K562 (cell line): Measurements from ENCODE around the gene STEAP3. TPM values are rescaled to one million over a fixed set of nuclear protein-coding genes. Genes with fewer than 3 reads are reported as not detected.

ENCODE experiments used
- ATAC-seq: fragments of 200-7000 bp; cut with Tn5 transposase; 3 replicates; pipeline ENCODE4 v1.9.1; 2020; ENCODE audit warnings: moderate library complexity
- BruUV-seq: library from RNA; stranded (reverse); fragments of 400-500 nt; replicated peaks from 2 replicates; lab custom pipeline; 2021; lab: Mats Ljungman, UMichigan
- CTCF ChIA-PET: fragments of 300-600 bp; formaldehyde crosslinking; extraction: SDS; loops from one replicate; lab custom pipeline; 2021; ENCODE audit warnings: low intra/inter-chr PET ratio; lab: Yijun Ruan, JAX
- POLR2A ChIA-PET: fragments of 300-600, 350-650 bp; sonication (Branson Sonifier 250); formaldehyde crosslinking; extraction: SDS; loops from one replicate; lab custom pipeline; 2021; ENCODE audit warnings: antibody characterized with exemption, inconsistent platforms; lab: Yijun Ruan, JAX
- DNase-seq, 4 experiments: peaks; one replicate each; pipeline versions ENCODE4 v3.0.0 to v3.0.0-alpha.2; 2011 to 2018; ENCODE audit warnings: low spot score in 3 of 4, mixed read lengths in 3 of 4; ENCODE audit errors: extremely low read depth in 1 of 4
- FAIRE-seq: peaks from 2 replicates; lab custom pipeline; 2011; peaks lifted over from hg19 to GRCh38; lab: Jason Lieb, UNC
- H2AFZ ChIP-seq: 2 replicates; pipeline ENCODE4 v1.6.0; 2011; ENCODE audit warnings: low read depth, low read length, control low read depth, inconsistent platforms
- H3K27ac ChIP-seq: fragments of 200-600 bp; 3 replicates; pipeline ENCODE4 v1.8.0; 2011; ENCODE audit warnings: low read depth, mild to moderate bottlenecking, control low read depth, inconsistent platforms, low read length, moderate library complexity, mixed read lengths; ENCODE audit errors: extremely low read depth
- H3K27me3 ChIP-seq, 2 experiments: fragments of 300-600 bp in 1 of 2; 2 replicates in 1 of 2; 3 replicates in 1 of 2; pipeline versions ENCODE4 v1.6.0 to v1.8.0; 2011; ENCODE audit warnings: inconsistent platforms in 2 of 2, low read length in 2 of 2, mild to moderate bottlenecking in 1 of 2, mixed read lengths in 1 of 2, moderate library complexity in 1 of 2; ENCODE audit not compliant: control insufficient read depth in 2 of 2, insufficient read depth in 2 of 2
- H3K36me3 ChIP-seq: fragments of 300-600 bp; 3 replicates; pipeline ENCODE4 v1.8.0; 2011; ENCODE audit warnings: mild to moderate bottlenecking, low read length, inconsistent platforms; ENCODE audit not compliant: control insufficient read depth, insufficient read depth
- H3K4me1 ChIP-seq, 2 experiments: fragments of 200-600 bp in 1 of 2; replicated peaks in 1 of 2; 2 replicates in 1 of 2; 3 replicates in 1 of 2; pipeline versions ENCODE4 v1.5.1 to v1.8.0; 2011; ENCODE audit warnings: inconsistent platforms in 2 of 2, low read length in 2 of 2, mild to moderate bottlenecking in 1 of 2, mixed read lengths in 1 of 2, moderate library complexity in 1 of 2; ENCODE audit not compliant: control insufficient read depth in 2 of 2, insufficient read depth in 2 of 2
- H3K4me2 ChIP-seq: 2 replicates; pipeline ENCODE4 v1.6.1; 2011; ENCODE audit warnings: low read length, control low read depth, inconsistent platforms, mixed read lengths; ENCODE audit not compliant: insufficient read depth
- H3K4me3 ChIP-seq: fragments of 200-600 bp; sonication (generic), shearing (Covaris generic); 2 replicates; pipeline ENCODE4 v1.5.1; 2016; ENCODE audit warnings: control low read depth, inconsistent platforms
- H3K79me2 ChIP-seq: fragments of 200-600 bp; 3 replicates; pipeline ENCODE4 v1.8.0; 2011; ENCODE audit warnings: low read length, inconsistent platforms; ENCODE audit not compliant: control insufficient read depth, insufficient read depth
- H3K9ac ChIP-seq, 2 experiments: 2 replicates each; pipeline versions ENCODE4 v1.6.0 to v1.6.1; 2011; ENCODE audit warnings: low read depth in 2 of 2, low read length in 2 of 2, control low read depth in 1 of 2, inconsistent platforms in 1 of 2, mild to moderate bottlenecking in 1 of 2, mixed read lengths in 1 of 2; ENCODE audit not compliant: insufficient read depth in 1 of 2
- H3K9me1 ChIP-seq: one replicate; pipeline ENCODE4 v1.6.0; 2011; ENCODE audit warnings: inconsistent platforms, mild to moderate bottlenecking, low read length, moderate library complexity; ENCODE audit not compliant: control insufficient read depth, insufficient read depth
- H3K9me3 ChIP-seq: replicated peaks from 2 replicates; pipeline ENCODE4 v1.5.1; 2011; ENCODE audit warnings: low read depth, low read length, inconsistent platforms; ENCODE audit not compliant: control insufficient read depth, insufficient read depth
- H4K20me1 ChIP-seq: replicated peaks from 2 replicates; pipeline ENCODE4 v1.6.1; 2011; ENCODE audit warnings: low read length, inconsistent platforms, mixed read lengths; ENCODE audit not compliant: control insufficient read depth, insufficient read depth
- DNMT1 ChIP-seq: fragments of 450-650 bp; IDR thresholded peaks from 2 replicates; pipeline ENCODE4 v1.6.1; 2016; ENCODE audit warnings: antibody characterized with exemption, mild to moderate bottlenecking
- PYGO2 ChIP-seq: fragments of 450-650 bp; IDR thresholded peaks from 2 replicates; pipeline ENCODE4 v1.6.1; 2016; ENCODE audit warnings: mild to moderate bottlenecking, missing genetic modification characterization, moderate library complexity, missing compliant biosample characterization
- SRSF1 ChIP-seq: fragments of 200-400 bp; formaldehyde crosslinking; IDR thresholded peaks from 2 replicates; pipeline ENCODE4 v1.6.1; 2017; ENCODE audit warnings: mild to moderate bottlenecking, low read depth, low read length, moderate library complexity
- WGBS: fragments of 100-300 bp; shearing (Covaris generic); methylation state at CpG from one replicate; pipeline ENCODE4 v1.1.6; 2016; ENCODE audit warnings: low coverage, mixed read lengths; ENCODE audit not compliant: insufficient coverage; ENCODE audit errors: missing lambda C conversion rate; 5-methylcytosine and 5-hydroxymethylcytosine counted together
- in situ Hi-C: fragments of 300-500 bp; cut with MboI; formaldehyde crosslinking; loops from 4 replicates; pipeline ENCODE4 v1.15.0; 2018; ENCODE audit warnings: inconsistent platforms, mixed read lengths
- intact Hi-C: fragments of 100-400 bp; cut with micrococcal nuclease; formaldehyde crosslinking; loops from 2 replicates; pipeline ENCODE4 v1.14.2; 2022
- polyA plus RNA-seq, 8 experiments: library from polyadenylated mRNA; depleted of rRNA in 4 of 8; stranded (reverse) in 5 of 8; unstranded in 3 of 8; fragments of >200 nt; fragmentation: Nextera tagmentation in 2 of 8; fragmentation: Illumina TruSeq in 1 of 8; extraction: Ambion mirVana in 2 of 8; extraction: Trizol in 1 of 8; gene quantifications; 2 replicates each; pipeline versions ENCODE4 v1.2.1 to v1.2.3, GENCODE V29; 2011 to 2014; ENCODE audit warnings: inconsistent platforms in 1 of 8, missing spikeins in 1 of 8
- total RNA-seq, 7 experiments: library from RNA; depleted of rRNA in 6 of 7; stranded (reverse); fragments of >200 nt in 6 of 7; fragmentation: Illumina TruSeq in 2 of 7; extraction: Trizol in 2 of 7; gene quantifications; 2 replicates each; pipeline versions ENCODE4 v1.2.1 to v1.2.3, GENCODE V29; 2011 to 2021; ENCODE audit warnings: low replicate concordance in 1 of 7

Gene STEAP3
- total and polyA plus RNA-seq, 9 of the 15 experiments (the other 6 are each of a cell fraction or from before 2014, with no cell fraction given): 1.8 to 31.6 (median 9.0) TPM

GRCh38 chr2:119311831-119312230, 88.2 kb downstream of the STEAP3 start:
- H3K9me3 ChIP-seq: no peaks in the 10 kb centered on the region
- FAIRE-seq (no peak), DNase-seq (no peak), ATAC-seq (no peak)
- ChIA-PET CTCF (interaction anchor here (0.7 to 1.2 kb wide), 2 partner anchors 164 to 1368 kb away, joined by 3 to 8 read pairs; no protein-coding TSS in a partner anchor), POLR2A (interaction anchor here (1.9 kb wide), 1 partner anchor 11 kb away, joined by 4 read pairs; no protein-coding TSS in a partner anchor)
- no peak overlapping the region for H3K27ac ChIP-seq
- 31% methylated on average over 9 of the region's 9 CpGs for WGBS
- no peak overlapping the region for H3K4me2 ChIP-seq
- TF ChIP-seq PYGO2 (tag): no peak
- TF ChIP-seq SRSF1: no peak
- no peak for TF ChIP-seq DNMT1
- H3K36me3 ChIP-seq: no peaks in the 10 kb centered on the region
- H3K9me1 ChIP-seq: no peaks in the 10 kb centered on the region
- intact Hi-C loops: loop anchor here (1.0 to 5.0 kb wide), 2 partner anchors 90 to 164 kb away; no protein-coding TSS in a partner anchor
- H2AFZ ChIP-seq: no peak overlapping the region
- in situ Hi-C loops: loop anchor here (5.0 kb wide), 1 partner anchor 160 kb away; no protein-coding TSS in a partner anchor
- no peaks in the 10 kb centered on the region for H3K4me1 ChIP-seq
- 0 out of 2 replicates have a peak, but pooled peaks cover 2% of the 10 kb centered on the region for H4K20me1 ChIP-seq
- peaks cover 5 to 6% of the 10 kb centered on the region in 2 experiments; a peak in 1 of 5 replicates for H3K27me3 ChIP-seq
- BruUV-seq: no TSS peak
- no peak overlapping the region for H3K9ac ChIP-seq
- H3K4me3 ChIP-seq: no peak overlapping the region
- H3K79me2 ChIP-seq: no peaks in the 10 kb centered on the region

Other genes starting within 250 kb of the STEAP3 start
- not detected in 2 replicates for gene C1QL2, start 65.1 kb upstream of the STEAP3 start, total RNA-seq (2014; rRNA removed)
- gene C1QL2, start 65.1 kb upstream of the STEAP3 start, total RNA-seq (2014; rRNA removed; fragmentation: Illumina TruSeq; extraction: Trizol): not detected in 2 replicates
- not detected in 2 replicates for gene C1QL2, start 65.1 kb upstream of the STEAP3 start, total RNA-seq (2015; rRNA removed; fragmentation: Illumina TruSeq; extraction: Trizol)
- gene C1QL2, start 65.1 kb upstream of the STEAP3 start, total RNA-seq (2021): not detected in 2 replicates
- not detected in 2 replicates for gene C1QL2, start 65.1 kb upstream of the STEAP3 start, polyA plus RNA-seq (2011; rRNA removed)
- not detected in 2 replicates for gene C1QL2, start 65.1 kb upstream of the STEAP3 start, polyA plus RNA-seq (2014; fragmentation: Illumina TruSeq; extraction: Trizol)
- not detected for gene C1QL2, start 65.1 kb upstream of the STEAP3 start, polyA plus RNA-seq (2014; fragmentation: Nextera tagmentation; extraction: Ambion mirVana)
- gene C1QL2, start 65.1 kb upstream of the STEAP3 start, polyA plus RNA-seq (2014; rRNA removed): not detected in 2 replicates
- 4.8 and 8.9 TPM in 2 replicates for gene C2orf76, start 143.0 kb downstream of the STEAP3 start, total RNA-seq (2014; rRNA removed)
- gene C2orf76, start 143.0 kb downstream of the STEAP3 start, total RNA-seq (2014; rRNA removed; fragmentation: Illumina TruSeq; extraction: Trizol): 12.0 and 15.6 TPM in 2 replicates
- gene C2orf76, start 143.0 kb downstream of the STEAP3 start, total RNA-seq (2015; rRNA removed; fragmentation: Illumina TruSeq; extraction: Trizol): 11.7 and 14.5 TPM in 2 replicates
- gene C2orf76, start 143.0 kb downstream of the STEAP3 start, total RNA-seq (2021): 8.6 and 8.7 TPM in 2 replicates
- gene C2orf76, start 143.0 kb downstream of the STEAP3 start, polyA plus RNA-seq (2011; rRNA removed): 12.4 and 15.7 TPM in 2 replicates
- 15.1 and 15.2 TPM in 2 replicates for gene C2orf76, start 143.0 kb downstream of the STEAP3 start, polyA plus RNA-seq (2014; fragmentation: Illumina TruSeq; extraction: Trizol)
- gene C2orf76, start 143.0 kb downstream of the STEAP3 start, polyA plus RNA-seq (2014; fragmentation: Nextera tagmentation; extraction: Ambion mirVana): 10 to 100 TPM; 26.1 to 26.2 TPM
- gene C2orf76, start 143.0 kb downstream of the STEAP3 start, polyA plus RNA-seq (2014; rRNA removed): 13.4 and 14.4 TPM in 2 replicates
- gene DBI, start 143.1 kb downstream of the STEAP3 start, total RNA-seq (2014; rRNA removed): 65.0 and 71.6 TPM in 2 replicates
- gene DBI, start 143.1 kb downstream of the STEAP3 start, total RNA-seq (2014; rRNA removed; fragmentation: Illumina TruSeq; extraction: Trizol): 195 and 198 TPM in 2 replicates
- 230 and 236 TPM in 2 replicates for gene DBI, start 143.1 kb downstream of the STEAP3 start, total RNA-seq (2015; rRNA removed; fragmentation: Illumina TruSeq; extraction: Trizol)
- 52.4 and 55.8 TPM in 2 replicates for gene DBI, start 143.1 kb downstream of the STEAP3 start, total RNA-seq (2021)
- gene DBI, start 143.1 kb downstream of the STEAP3 start, polyA plus RNA-seq (2011; rRNA removed): 134 and 135 TPM in 2 replicates
- gene DBI, start 143.1 kb downstream of the STEAP3 start, polyA plus RNA-seq (2014; fragmentation: Illumina TruSeq; extraction: Trizol): 159 and 194 TPM in 2 replicates
- gene DBI, start 143.1 kb downstream of the STEAP3 start, polyA plus RNA-seq (2014; fragmentation: Nextera tagmentation; extraction: Ambion mirVana): 100 to 1,000 TPM; 406 to 443 TPM
- gene DBI, start 143.1 kb downstream of the STEAP3 start, polyA plus RNA-seq (2014; rRNA removed): 186 and 194 TPM in 2 replicates
- gene TMEM37, start 208.0 kb downstream of the STEAP3 start, total RNA-seq (2014; rRNA removed): 0.14 and 0.16 TPM in 2 replicates
- 0.16 TPM in 1 of 2 replicates, not detected in the other for gene TMEM37, start 208.0 kb downstream of the STEAP3 start, total RNA-seq (2014; rRNA removed; fragmentation: Illumina TruSeq; extraction: Trizol)
- 0.25 and 0.41 TPM in 2 replicates for gene TMEM37, start 208.0 kb downstream of the STEAP3 start, total RNA-seq (2015; rRNA removed; fragmentation: Illumina TruSeq; extraction: Trizol)
- gene TMEM37, start 208.0 kb downstream of the STEAP3 start, total RNA-seq (2021): 0.44 and 0.49 TPM in 2 replicates
- 0.11 and 0.38 TPM in 2 replicates for gene TMEM37, start 208.0 kb downstream of the STEAP3 start, polyA plus RNA-seq (2011; rRNA removed)
- 0.35 and 0.61 TPM in 2 replicates for gene TMEM37, start 208.0 kb downstream of the STEAP3 start, polyA plus RNA-seq (2014; fragmentation: Illumina TruSeq; extraction: Trizol)
- under 1 TPM; 0.03 to 0.10 TPM for gene TMEM37, start 208.0 kb downstream of the STEAP3 start, polyA plus RNA-seq (2014; fragmentation: Nextera tagmentation; extraction: Ambion mirVana)
- gene TMEM37, start 208.0 kb downstream of the STEAP3 start, polyA plus RNA-seq (2014; rRNA removed): 0.26 and 0.64 TPM in 2 replicates